Activated CD4-positive, alpha-beta T cell treated with anti-CD3 and anti-CD28 coated beads, Interleukin-2, amount 50 U/mL, for 24 hours (primary cell): Measurements from ENCODE around the gene EDARADD.
"Not testable (repeated sequence)": the region's sequence is repeated elsewhere in the genome, so short reads cannot be mapped to it uniquely, and the experiment has no call there.

ENCODE experiments used
- DNase-seq, 2 donors: peaks; one replicate each; pipeline ENCODE4 v3.0.0-alpha.2; 2020; ENCODE audit warnings: low read depth in 1 of 2, low spot score in 1 of 2

EDARADD gene

GRCh38 chr1:236484310-236484971, 90.4 kb downstream of the EDARADD start:
- DNase-seq: no peak

- DNase-seq: no peak
Observed at GRCh38 chr1:236486356-236487002, 92.4 kb downstream of the EDARADD start.

- DNase-seq: not testable (repeated sequence)
Observed at GRCh38 chr1:236489161-236489560, 95.1 kb downstream of the EDARADD start.

GRCh38 chr1:236489710-236490377, 95.8 kb downstream of the EDARADD start:
- no peak for DNase-seq

- DNase-seq: no peak
Observed at GRCh38 chr1:236491469-236492136, 97.5 kb downstream of the EDARADD start.

- no peak for DNase-seq
Observed at GRCh38 chr1:236492378-236492777, 98.3 kb downstream of the EDARADD start.

GRCh38 chr1:236494082-236494481, 100.0 kb downstream of the EDARADD start:
- no peak for DNase-seq

- DNase-seq: no peak
Observed at GRCh38 chr1:236494586-236495466, 100.7 kb downstream of the EDARADD start.

- no peak for DNase-seq
Observed at GRCh38 chr1:236495467-236496112, 101.5 kb downstream of the EDARADD start.

GRCh38 chr1:236497908-236498307, 103.8 kb downstream of the EDARADD start:
- no peak for DNase-seq

- no peak for DNase-seq
Observed at GRCh38 chr1:236501093-236501492, 107.0 kb downstream of the EDARADD start.

GRCh38 chr1:236502579-236502971, 108.5 kb downstream of the EDARADD start:
- no peak for DNase-seq

GRCh38 chr1:236502972-236503639, 109.0 kb downstream of the EDARADD start:
- DNase-seq: no peak

- DNase-seq: not testable (repeated sequence)
Observed at GRCh38 chr1:236504338-236504737, 110.3 kb downstream of the EDARADD start.

- DNase-seq: no peak
Observed at GRCh38 chr1:236507022-236507700, 113.1 kb downstream of the EDARADD start.

- DNase-seq: no peak
Observed at GRCh38 chr1:236508593-236509027, 114.5 kb downstream of the EDARADD start.

GRCh38 chr1:236509203-236509602, 115.1 kb downstream of the EDARADD start:
- no peak for DNase-seq

GRCh38 chr1:236509647-236510401, 115.7 kb downstream of the EDARADD start:
- DNase-seq: no peak
